Fibroblast of mammary gland (primary cell): ENCODE results near the gene HEPH.
A peak's percentile ranks its signal among the peaks of the same experiment; 100 is the strongest.

Source experiments
- DNase-seq: peaks from one replicate; pipeline ENCODE4 v3.0.0-alpha.2; 2010; ENCODE audit warnings: low read depth
- H3K4me3 ChIP-seq: 2 replicates; pipeline ENCODE4 v1.5.1; 2011; ENCODE audit warnings: low read depth, mild to moderate bottlenecking, low read length, moderate library complexity; ENCODE audit not compliant: control insufficient read depth
- CTCF ChIP-seq: conservative IDR thresholded peaks from 2 replicates; pipeline ENCODE4 v1.5.1; 2011; ENCODE audit warnings: low read depth, low read length, inconsistent platforms; ENCODE audit not compliant: control insufficient read depth, insufficient read depth

The HEPH gene

GRCh38 chrX:66167431-66167830 is 3.4 kb downstream of the HEPH start:
- no peak for TF ChIP-seq CTCF
- no peak overlapping the region for H3K4me3 ChIP-seq
- peak; percentile 12 for DNase-seq

- TF ChIP-seq CTCF, result no peak
- H3K4me3 ChIP-seq, result no peak overlapping the region
- DNase-seq, result no peak
Observed at GRCh38 chrX:66176134-66176533, 12.1 kb downstream of the HEPH start.

GRCh38 chrX:66191563-66191962 is 27.5 kb downstream of the HEPH start:
- TF ChIP-seq CTCF, result no peak
- no peak for DNase-seq

GRCh38 chrX:66193821-66194220 is 29.8 kb downstream of the HEPH start:
- H3K4me3 ChIP-seq, result no peak overlapping the region
- no peak for TF ChIP-seq CTCF
- DNase-seq, result no peak

More at GRCh38 chrX:66191563-66191962, 27.5 kb downstream of the HEPH start:
- no peak overlapping the region for H3K4me3 ChIP-seq

GRCh38 chrX:66200050-66200664 is 36.1 kb downstream of the HEPH start:
- no peak for TF ChIP-seq CTCF
- DNase-seq, result peak; percentile 2
- no peak overlapping the region for H3K4me3 ChIP-seq

GRCh38 chrX:66200855-66201795 is 37.1 kb downstream of the HEPH start:
- TF ChIP-seq CTCF, result peak; percentile 32
- H3K4me3 ChIP-seq, result no peak overlapping the region
- peak; percentile 28 for DNase-seq
